CMK (cell line): Measurements from ENCODE around the gene FGF13.

Source experiments
- DNase-seq: peaks from one replicate; pipeline ENCODE4 v3.0.0-alpha.2; 2010; ENCODE audit warnings: low read depth

The FGF13 gene

DNA sequence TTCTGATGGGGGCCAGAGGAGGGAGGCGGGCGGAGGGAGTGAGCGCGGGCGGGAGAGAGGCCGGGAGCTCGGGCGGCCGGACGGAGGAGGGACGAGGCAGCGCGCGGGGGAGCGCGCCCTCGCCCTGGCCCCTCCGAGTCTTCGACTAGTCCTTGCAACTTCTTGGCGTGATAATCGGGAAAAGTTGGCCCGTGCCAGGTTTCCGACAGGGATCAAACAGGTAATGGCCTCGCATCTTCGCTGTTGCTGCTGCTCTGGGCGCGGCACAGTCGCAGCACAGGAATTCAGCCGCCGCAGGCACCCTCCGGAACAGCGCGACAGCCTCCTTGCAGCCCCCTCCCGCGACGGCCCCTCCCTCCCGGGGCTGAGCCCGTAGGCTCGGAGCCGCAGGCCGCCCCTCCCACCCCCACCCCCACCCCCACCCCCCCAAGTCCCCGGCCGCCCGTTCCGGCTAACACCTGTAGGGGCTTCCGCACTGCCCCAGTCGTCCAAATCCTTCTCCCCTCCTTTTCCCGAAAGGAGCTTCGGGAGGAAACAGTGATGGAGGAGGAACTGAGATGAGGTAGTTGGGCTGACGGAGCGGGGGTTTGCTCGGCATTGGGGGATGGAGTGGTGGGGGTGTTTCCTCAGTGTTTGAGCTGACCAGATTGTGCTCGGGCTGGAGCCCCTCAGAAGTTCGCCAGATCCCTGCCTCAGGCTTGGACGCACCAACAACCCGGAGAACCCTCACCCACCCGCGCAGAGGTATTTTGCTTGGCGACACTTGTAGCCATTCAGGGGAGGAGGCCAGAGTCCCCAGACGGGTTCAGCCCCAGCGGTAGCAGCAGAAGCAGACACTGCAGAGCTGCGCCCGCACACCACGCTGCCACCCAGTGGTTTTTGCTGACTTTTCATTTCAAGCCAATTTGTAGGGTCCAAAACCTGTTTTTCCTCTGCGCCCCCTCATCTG, at the start of gene FGF13:
FGF13 (minus strand) TSS at position 319 of the 949 bp plus-strand sequence. CDS start 714 bp downstream, outside the sequence.
- no peak for DNase-seq

- DNase-seq = no peak
Observed at GRCh38 chrX:138759217-138759943, 47.9 kb upstream of the FGF13 start.

GRCh38 chrX:138756234-138756633, 44.7 kb upstream of the FGF13 start:
- DNase-seq = no peak

GRCh38 chrX:138754861-138755260, 43.3 kb upstream of the FGF13 start:
- no peak for DNase-seq

DNA sequence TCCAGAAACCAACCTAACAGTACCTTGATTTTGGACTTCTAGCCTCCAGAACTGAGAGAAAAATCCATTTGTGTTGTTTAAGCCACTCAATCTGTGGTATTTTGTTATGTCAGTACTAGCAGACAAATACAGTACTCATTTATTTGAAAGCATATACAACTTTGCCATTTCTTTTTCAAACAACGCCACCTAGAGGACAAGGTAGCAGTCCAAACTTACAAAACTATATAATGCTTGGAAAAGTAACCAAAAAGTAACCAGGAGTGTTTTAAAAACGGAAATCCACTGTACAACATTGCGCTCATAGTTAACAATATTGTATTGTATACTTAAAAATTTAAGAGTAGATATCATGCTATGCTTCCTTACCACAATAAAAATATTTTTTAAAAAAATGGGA, 37.0 kb upstream of the FGF13 start:
- DNase-seq = no peak

- DNase-seq = peak; percentile 38
Observed at GRCh38 chrX:138745196-138745595, 33.7 kb upstream of the FGF13 start.

- DNase-seq = no peak
Observed at GRCh38 chrX:138742217-138742616, 30.7 kb upstream of the FGF13 start.

DNA sequence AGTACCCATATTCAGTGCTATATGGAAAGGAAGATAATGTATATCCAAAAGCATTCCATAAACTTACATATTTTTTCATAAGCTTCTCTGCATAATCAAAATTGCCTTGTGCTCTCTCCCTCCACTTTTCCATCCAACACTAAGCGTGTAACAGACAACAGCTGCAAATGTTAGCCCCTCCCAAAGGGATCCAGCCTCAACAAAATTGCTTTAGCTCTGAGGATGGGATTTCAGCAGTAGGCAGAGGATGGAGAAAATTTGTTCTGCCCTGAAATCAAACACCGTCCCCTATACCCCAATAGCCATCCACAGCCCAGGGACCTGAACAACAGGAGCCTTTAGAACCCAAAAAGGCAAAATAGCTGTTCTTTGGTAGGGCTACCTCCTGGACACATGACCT, 28.8 kb upstream of the FGF13 start:
- no peak for DNase-seq

DNA sequence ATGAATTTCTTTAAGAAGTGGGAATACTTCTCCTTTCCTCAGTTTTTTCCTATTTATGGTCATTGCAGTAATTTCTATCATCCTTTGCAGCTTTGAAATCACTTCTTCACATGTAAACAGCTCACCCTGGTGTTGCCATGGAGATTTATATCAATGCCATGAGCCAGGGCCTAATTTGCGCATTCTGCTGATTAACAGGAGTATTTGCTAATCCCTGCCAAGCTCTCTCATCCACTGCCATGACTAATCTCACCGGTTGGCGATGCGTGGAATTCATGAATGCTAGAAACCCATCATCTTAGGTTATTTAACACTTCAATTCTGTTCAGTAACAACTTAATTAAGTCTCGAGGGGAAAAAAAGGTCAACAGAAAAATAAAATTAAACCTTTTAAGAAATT, 11.8 kb upstream of the FGF13 start:
- DNase-seq = no peak

DNA sequence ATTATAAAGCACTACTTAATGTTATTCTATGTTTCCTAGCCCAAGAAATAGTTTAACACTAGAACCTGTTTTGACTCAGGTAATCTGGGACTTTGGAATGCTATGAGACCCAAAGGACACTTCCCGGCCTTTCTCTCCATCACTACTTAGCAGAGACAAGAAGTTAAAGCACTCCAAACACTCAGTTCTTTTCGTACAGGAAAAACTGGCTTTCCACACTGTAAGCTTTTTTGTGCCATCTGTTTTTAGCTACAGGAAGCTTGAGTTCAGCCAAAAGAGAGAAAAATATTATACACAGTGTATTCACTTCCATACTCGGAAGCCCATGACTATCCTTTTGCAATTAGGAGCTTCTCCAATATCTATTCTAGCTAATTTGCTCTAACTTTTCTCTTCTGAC, 7.9 kb upstream of the FGF13 start:
- DNase-seq = no peak

- no peak for DNase-seq
Observed at GRCh38 chrX:138718941-138719340, 7.4 kb upstream of the FGF13 start.

- DNase-seq = no peak
Observed at GRCh38 chrX:138710866-138711341, 613 bp downstream of the FGF13 start.

DNA sequence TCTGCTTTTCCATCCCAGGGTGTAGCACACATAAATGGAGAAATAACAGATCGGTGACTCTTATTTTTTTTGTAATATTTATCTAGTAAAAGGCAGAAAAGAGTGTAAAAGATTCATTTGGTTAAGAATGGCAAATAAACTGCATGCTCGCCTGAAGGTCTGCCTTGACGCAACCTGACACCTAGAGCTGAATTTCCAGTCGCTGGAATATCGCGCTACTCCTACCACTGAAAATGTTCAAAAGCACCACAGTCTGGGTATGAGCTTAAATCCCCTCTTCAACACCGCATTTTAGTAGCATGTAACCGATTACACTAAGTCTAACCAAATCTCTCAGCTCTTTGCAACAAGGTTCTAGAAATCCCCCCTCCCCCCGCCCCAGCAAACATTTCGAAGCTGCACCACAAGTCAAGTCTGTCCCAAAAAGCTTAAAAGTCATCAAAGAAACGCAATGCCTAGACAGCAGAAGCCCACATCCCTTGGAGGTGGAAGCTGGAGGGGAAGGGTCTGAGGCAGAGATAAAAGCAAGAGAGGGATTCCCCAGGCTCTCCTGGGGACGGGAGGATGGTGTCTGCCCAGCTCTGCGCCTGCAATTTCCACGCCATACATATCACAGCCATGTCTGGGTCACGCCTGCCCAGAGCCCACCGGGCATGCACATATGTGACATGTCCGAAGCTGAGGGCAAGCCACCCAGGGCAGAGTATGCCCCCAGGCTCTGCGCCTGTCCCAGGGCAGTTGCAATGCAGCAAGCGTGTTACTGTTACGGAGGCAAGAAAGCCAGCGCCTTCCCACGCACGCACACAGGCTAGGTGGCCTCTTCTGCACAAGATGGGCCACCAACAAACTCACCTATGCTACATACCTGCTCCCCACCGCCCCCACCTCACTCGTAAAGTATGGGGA, 1.4 kb downstream of the FGF13 start:
- no peak for DNase-seq

DNA sequence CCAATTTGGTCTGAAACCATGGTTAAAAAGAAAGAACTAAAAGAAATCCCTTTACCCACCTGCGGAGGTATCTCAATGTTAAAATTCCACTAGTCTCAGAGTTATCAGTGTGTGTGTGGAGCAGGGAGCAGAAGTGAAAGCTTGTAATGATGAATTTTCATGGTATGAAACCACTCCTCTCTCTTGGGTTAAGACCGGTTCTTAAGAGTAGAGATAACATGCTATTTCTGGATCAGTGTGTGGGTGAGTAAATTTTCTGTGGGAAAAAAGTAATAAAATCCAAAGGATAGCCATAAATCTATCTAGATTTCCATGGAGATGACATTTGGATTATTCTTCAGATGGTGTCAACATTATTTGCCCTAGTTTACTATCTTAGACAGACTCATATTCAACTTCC, 3.2 kb downstream of the FGF13 start:
- DNase-seq = no peak

DNA sequence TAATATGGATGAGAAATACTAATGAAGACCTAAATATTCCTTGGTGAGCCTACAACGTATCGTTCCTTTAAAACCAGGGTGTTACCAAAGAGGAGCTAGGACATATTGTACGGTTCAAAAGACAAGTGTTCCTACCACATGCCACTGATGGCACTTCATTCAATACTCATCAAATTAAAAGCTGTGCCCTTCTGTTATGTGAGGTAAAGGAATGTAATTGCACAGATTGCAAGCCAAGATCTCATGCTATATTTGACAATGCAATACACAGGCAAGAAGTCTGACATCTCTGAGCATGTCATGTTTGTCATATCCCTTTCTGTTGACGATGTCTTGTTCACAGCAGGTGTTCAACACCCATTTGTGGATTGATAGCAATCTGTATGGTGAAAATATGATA, 6.9 kb downstream of the FGF13 start:
- DNase-seq = no peak

GRCh38 chrX:138704101-138704500, 7.4 kb downstream of the FGF13 start:
- DNase-seq = no peak

GRCh38 chrX:138692591-138692990, 18.9 kb downstream of the FGF13 start:
- no peak for DNase-seq

- DNase-seq = no peak
Observed at GRCh38 chrX:138691186-138691585, 20.3 kb downstream of the FGF13 start.

GRCh38 chrX:138690591-138690990, 20.9 kb downstream of the FGF13 start:
- DNase-seq = no peak

GRCh38 chrX:138683600-138683999, 27.9 kb downstream of the FGF13 start:
- no peak for DNase-seq

- DNase-seq = no peak
Observed at GRCh38 chrX:138669693-138670092, 41.8 kb downstream of the FGF13 start.

DNA sequence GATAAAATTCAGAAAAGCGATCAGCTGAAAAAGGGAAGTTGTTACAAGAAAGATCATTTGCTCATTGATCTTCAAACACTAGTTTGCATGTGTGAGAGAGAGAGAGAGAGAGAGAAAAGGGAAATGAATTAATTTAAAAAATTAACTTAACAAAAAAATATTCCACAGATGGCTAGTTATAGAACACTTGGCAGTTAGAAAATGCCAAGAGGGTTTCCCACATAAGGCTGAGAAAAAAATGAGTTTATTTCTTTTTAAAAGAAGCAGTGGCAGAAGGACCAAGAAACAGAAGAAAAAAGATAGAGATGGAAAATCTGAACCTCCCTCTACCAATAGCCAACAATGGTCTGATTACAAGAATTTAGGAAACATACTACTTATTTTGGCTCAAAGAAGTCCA, 47.1 kb downstream of the FGF13 start:
- no peak for DNase-seq
